Mesenchymal stem cell (in vitro differentiated cells and primary cell): ENCODE measurements around the gene GALNT18.

Experiments
- DNase-seq: peaks from one replicate; pipeline ENCODE4 v3.0.0-alpha.2; 2013
- H2AFZ ChIP-seq: one replicate; pipeline ENCODE4 v1.6.1; 2013; ENCODE audit warnings: low read depth, mild to moderate bottlenecking, control low read depth, inconsistent platforms, low read length, moderate library complexity
- H2AK5ac ChIP-seq: 2 replicates; pipeline ENCODE4 v1.6.1; 2013; ENCODE audit warnings: low read length, moderate library complexity, mild to moderate bottlenecking, inconsistent platforms; ENCODE audit not compliant: severe bottlenecking
- H2BK120ac ChIP-seq: one replicate; pipeline ENCODE4 v1.6.1; 2013; ENCODE audit warnings: low read depth, mild to moderate bottlenecking, inconsistent platforms, low read length, moderate library complexity
- H2BK12ac ChIP-seq, 2 experiments: one replicate each; pipeline ENCODE4 v1.6.1; 2013; ENCODE audit warnings: inconsistent platforms in 2 of 2, low read length in 2 of 2, mild to moderate bottlenecking in 2 of 2, moderate library complexity in 2 of 2, control low read depth in 1 of 2
- H2BK15ac ChIP-seq: one replicate; pipeline ENCODE4 v1.6.1; 2013; ENCODE audit warnings: mild to moderate bottlenecking, low read depth, inconsistent platforms; ENCODE audit not compliant: poor library complexity, severe bottlenecking
- H2BK5ac ChIP-seq: 2 replicates; pipeline ENCODE4 v1.6.1; 2013; ENCODE audit warnings: low read depth, mild to moderate bottlenecking, low read length, control low read depth, inconsistent platforms; ENCODE audit not compliant: poor library complexity, severe bottlenecking
- H3K14ac ChIP-seq, 2 experiments: one replicate each; pipeline ENCODE4 v1.6.1; 2013; ENCODE audit warnings: inconsistent platforms in 2 of 2, low read length in 2 of 2, control low read depth in 1 of 2, mild to moderate bottlenecking in 1 of 2, moderate library complexity in 1 of 2
- H3K18ac ChIP-seq, 2 experiments: one replicate each; pipeline ENCODE4 v1.6.1; 2013; ENCODE audit warnings: inconsistent platforms in 2 of 2, low read length in 2 of 2, control low read depth in 1 of 2, low read depth in 1 of 2, mild to moderate bottlenecking in 1 of 2
- H3K23ac ChIP-seq, 2 experiments: one replicate each; pipeline ENCODE4 v1.6.1; 2013; ENCODE audit warnings: inconsistent platforms in 2 of 2, low read length in 2 of 2, mild to moderate bottlenecking in 2 of 2, moderate library complexity in 2 of 2, control low read depth in 1 of 2
- H3K27ac ChIP-seq: 2 replicates; pipeline ENCODE4 v1.5.1; 2013; ENCODE audit warnings: mild to moderate bottlenecking, moderate library complexity, low read length, control low read depth, inconsistent platforms; ENCODE audit not compliant: poor library complexity, severe bottlenecking
- H3K27me3 ChIP-seq, 2 experiments: 2 replicates each; pipeline versions ENCODE4 v1.6.1 to v1.7.0; 2013; ENCODE audit warnings: low read length in 2 of 2, mild to moderate bottlenecking in 2 of 2, moderate library complexity in 2 of 2, control low read depth in 1 of 2, inconsistent platforms in 1 of 2; ENCODE audit not compliant: control insufficient read depth in 1 of 2, insufficient read depth in 1 of 2
- H3K36me3 ChIP-seq, 2 experiments: 2 replicates each; pipeline versions ENCODE4 v1.6.1 to v1.7.0; 2013; ENCODE audit warnings: low read length in 2 of 2, control low read depth in 1 of 2, inconsistent platforms in 1 of 2, low read depth in 1 of 2, mild to moderate bottlenecking in 1 of 2; ENCODE audit not compliant: insufficient read depth in 2 of 2, control insufficient read depth in 1 of 2
- H3K4ac ChIP-seq, 2 experiments: one replicate each; pipeline ENCODE4 v1.6.1; 2013; ENCODE audit warnings: inconsistent platforms in 2 of 2, low read length in 2 of 2, mild to moderate bottlenecking in 2 of 2, moderate library complexity in 2 of 2, control low read depth in 1 of 2, low read depth in 1 of 2
- H3K4me1 ChIP-seq: 2 replicates; pipeline ENCODE4 v1.6.1; 2013; ENCODE audit warnings: low read depth, low read length, control low read depth; ENCODE audit not compliant: control insufficient read depth, insufficient read depth
- H3K4me2 ChIP-seq: 2 replicates; pipeline ENCODE4 v1.6.1; 2013; ENCODE audit warnings: low read length, mild to moderate bottlenecking, inconsistent platforms; ENCODE audit not compliant: poor library complexity, severe bottlenecking
- H3K4me3 ChIP-seq, 2 experiments: 2 replicates each; pipeline versions ENCODE4 v1.5.1 to v1.7.0; 2013; ENCODE audit warnings: low read length in 2 of 2, mild to moderate bottlenecking in 2 of 2, control low read depth in 1 of 2, low read depth in 1 of 2; ENCODE audit not compliant: insufficient read depth in 1 of 2
- H3K79me1 ChIP-seq: replicated peaks from 2 replicates; pipeline ENCODE4 v1.6.1; 2013; ENCODE audit warnings: mild to moderate bottlenecking, control low read depth, low read length, inconsistent platforms; ENCODE audit not compliant: poor library complexity, severe bottlenecking
- H3K9ac ChIP-seq: 2 replicates; pipeline ENCODE4 v1.7.0; 2013; ENCODE audit warnings: mild to moderate bottlenecking, low read length, moderate library complexity
- H3K9me3 ChIP-seq: 2 replicates; pipeline ENCODE4 v1.7.0; 2013; ENCODE audit warnings: mild to moderate bottlenecking, low read length; ENCODE audit not compliant: control insufficient read depth
- H4K8ac ChIP-seq: one replicate; pipeline ENCODE4 v1.6.1; 2013; ENCODE audit warnings: inconsistent platforms, mild to moderate bottlenecking, low read length, moderate library complexity
- H4K91ac ChIP-seq: one replicate; pipeline ENCODE4 v1.6.1; 2013; ENCODE audit warnings: mild to moderate bottlenecking, low read length, inconsistent platforms
- WGBS: methylation state at CpG from one replicate; pipeline ENCODE4 v1.1.7; 2013; ENCODE audit warnings: mixed read lengths; 5-methylcytosine and 5-hydroxymethylcytosine counted together

Gene GALNT18

GRCh38 chr11:11246166-11246565 is 375.6 kb downstream of the GALNT18 start:
- Histone ChIP-seq H2AK5ac (no peak overlapping the region), H3K27me3 (peaks cover 36 to 53% of the 10 kb centered on the region in 2 experiments), H2AFZ (no peak overlapping the region), H3K4me1 (peaks cover 2% of the 10 kb centered on the region), H3K4me3 (no peak overlapping the region), H3K14ac (no peak overlapping the region), H3K18ac (no peak overlapping the region), H4K91ac (no peak overlapping the region), H3K4ac (no peak overlapping the region), H3K9me3 (peaks cover 6% of the 10 kb centered on the region), H3K27ac (no peak overlapping the region), H3K9ac (no peak overlapping the region), H4K8ac (no peak overlapping the region), H2BK12ac (no peak overlapping the region), H2BK5ac (no peak overlapping the region), H3K4me2 (no peak overlapping the region), H3K23ac (no peak overlapping the region), H3K79me1 (no peaks in the 10 kb centered on the region), H3K36me3 (no peaks in the 10 kb centered on the region), H2BK120ac (no peak overlapping the region), H2BK15ac (no peak overlapping the region)
- WGBS = no CpG with 5 or more reads among the region's 1 CpG
- DNase-seq = no peak

- no peak overlapping the region for H3K4me3 ChIP-seq
- no peak overlapping the region for H2BK12ac ChIP-seq
- no peak overlapping the region for H3K4ac ChIP-seq
- no peak overlapping the region for H2BK5ac ChIP-seq
- H3K14ac ChIP-seq = no peak overlapping the region
- H3K4me1 ChIP-seq = peaks cover 2% of the 10 kb centered on the region
- WGBS = 100% methylated on average over 3 of the region's 3 CpGs
- H3K27me3 ChIP-seq = peaks cover 31 to 46% of the 10 kb centered on the region in 2 experiments
- no peaks in the 10 kb centered on the region for H3K36me3 ChIP-seq
- H3K9ac ChIP-seq = no peak overlapping the region
- H2BK15ac ChIP-seq = no peak overlapping the region
- H2BK120ac ChIP-seq = no peak overlapping the region
- DNase-seq = no peak
- H4K91ac ChIP-seq = no peak overlapping the region
- no peak overlapping the region for H3K27ac ChIP-seq
- H3K9me3 ChIP-seq = peaks cover 6% of the 10 kb centered on the region
- H3K18ac ChIP-seq = no peak overlapping the region
- no peak overlapping the region for H3K23ac ChIP-seq
- H2AFZ ChIP-seq = no peak overlapping the region
- no peak overlapping the region for H4K8ac ChIP-seq
- H3K4me2 ChIP-seq = no peak overlapping the region
- no peak overlapping the region for H2AK5ac ChIP-seq
- no peaks in the 10 kb centered on the region for H3K79me1 ChIP-seq
Observed at GRCh38 chr11:11245453-11245852, 376.4 kb downstream of the GALNT18 start.

- peak overlapping the region in 1 of 2 experiments; percentile 55 for H2BK12ac ChIP-seq
- H2AK5ac ChIP-seq = no peak overlapping the region
- no peak overlapping the region for H4K91ac ChIP-seq
- H3K14ac ChIP-seq = no peak overlapping the region
- H3K9me3 ChIP-seq = peaks cover 6% of the 10 kb centered on the region
- no peak overlapping the region for H3K27ac ChIP-seq
- no peak overlapping the region for H2BK15ac ChIP-seq
- peak overlapping the region in 1 of 2 experiments; percentile 16 for H3K18ac ChIP-seq
- no peak overlapping the region for H2AFZ ChIP-seq
- H3K4me1 ChIP-seq = peaks cover 2% of the 10 kb centered on the region
- H3K9ac ChIP-seq = peak overlapping the region; percentile 61
- H3K23ac ChIP-seq = no peak overlapping the region
- WGBS = 93% methylated on average over 1 of the region's 2 CpGs
- H3K36me3 ChIP-seq = no peaks in the 10 kb centered on the region
- H3K79me1 ChIP-seq = no peaks in the 10 kb centered on the region
- H2BK5ac ChIP-seq = no peak overlapping the region
- no peak overlapping the region for H3K4me3 ChIP-seq
- peak overlapping the region in 1 of 2 experiments; percentile 10 for H3K4ac ChIP-seq
- H4K8ac ChIP-seq = no peak overlapping the region
- H2BK120ac ChIP-seq = no peak overlapping the region
- H3K27me3 ChIP-seq = peaks cover 26 to 40% of the 10 kb centered on the region in 2 experiments
- no peak for DNase-seq
- no peak overlapping the region for H3K4me2 ChIP-seq
Observed at GRCh38 chr11:11244470-11245080, 377.2 kb downstream of the GALNT18 start.

GRCh38 chr11:11243590-11244469 is 378.0 kb downstream of the GALNT18 start:
- Histone ChIP-seq H2AK5ac (no peak overlapping the region), H3K4me3 (no peak overlapping the region), H3K4me2 (no peak overlapping the region), H3K9me3 (peaks cover 6% of the 10 kb centered on the region), H3K18ac (no peak overlapping the region), H3K79me1 (no peaks in the 10 kb centered on the region), H3K36me3 (no peaks in the 10 kb centered on the region), H3K4ac (no peak overlapping the region), H3K23ac (no peak overlapping the region), H2BK120ac (no peak overlapping the region), H3K4me1 (peaks cover 2% of the 10 kb centered on the region), H3K27ac (no peak overlapping the region), H3K27me3 (peaks cover 30 to 40% of the 10 kb centered on the region in 2 experiments), H2BK5ac (no peak overlapping the region), H2AFZ (no peak overlapping the region), H3K14ac (no peak overlapping the region), H3K9ac (peak overlapping the region; percentile 61), H4K91ac (no peak overlapping the region), H4K8ac (peak overlapping the region; percentile 56), H2BK12ac (no peak overlapping the region), H2BK15ac (no peak overlapping the region)
- 22% methylated on average over 9 of the region's 9 CpGs for WGBS
- peak; percentile 85 for DNase-seq
